ENCODE data around the gene CALHM1. TPM values are rescaled to one million over a fixed set of nuclear protein-coding genes. Genes with fewer than 3 reads are reported as not detected.

Gene CALHM1
- total RNA-seq, 1 donor from 2014 or later = not detected

GRCh38 chr10:103481974-103482531 is 23.4 kb upstream of the CALHM1 start:
- DNase-seq (ENCODE audit: low spot score) = no peak
- no peaks in the 10 kb centered on the region for H3K9me3 Mint-ChIP-seq (ENCODE audit: low read depth)
- H3K36me3 Mint-ChIP-seq (ENCODE audit: low read depth) = no peaks in the 10 kb centered on the region
- TF ChIP-seq CTCF (IDR thresholded peaks at IDR 0.05) = peak; percentile 82
- H3K4me1 Mint-ChIP-seq (ENCODE audit: low read depth) = peaks cover 3% of the 10 kb centered on the region
- peaks cover 6% of the 10 kb centered on the region for H3K27me3 Mint-ChIP-seq (ENCODE audit: low read depth)
- H3K4me3 Mint-ChIP-seq (ENCODE audit: unreplicated experiment) = no peak overlapping the region
- no peak overlapping the region for H3K27ac Mint-ChIP-seq (ENCODE audit: unreplicated experiment)

GRCh38 chr10:103480521-103480920 is 21.8 kb upstream of the CALHM1 start:
- no peak for DNase-seq (ENCODE audit: low spot score)
- Mint-ChIP-seq H3K4me1 (ENCODE audit: low read depth) (peaks cover 3% of the 10 kb centered on the region), H3K27ac (ENCODE audit: unreplicated experiment) (no peak overlapping the region), H3K36me3 (ENCODE audit: low read depth) (no peaks in the 10 kb centered on the region), H3K9me3 (ENCODE audit: low read depth) (no peaks in the 10 kb centered on the region), H3K27me3 (ENCODE audit: low read depth) (peaks cover 6% of the 10 kb centered on the region), H3K4me3 (ENCODE audit: unreplicated experiment) (no peak overlapping the region)
- TF ChIP-seq CTCF (IDR thresholded peaks at IDR 0.05) = no peak

GRCh38 chr10:103479135-103479534 is 20.4 kb upstream of the CALHM1 start, which contains the start of gene CALHM3:
Gene CALHM3 (minus strand): TSS chr10:103479240. CDS start chr10:103479032, 208 bp downstream.
- TF ChIP-seq CTCF (IDR thresholded peaks at IDR 0.05) = no peak
- H3K4me3 Mint-ChIP-seq (ENCODE audit: unreplicated experiment) = no peak within 1 kb of the TSS
- H3K4me1 Mint-ChIP-seq (ENCODE audit: low read depth) = peaks cover 3% of the 10 kb centered on the region
- no peak within 1 kb of the TSS for H3K27ac Mint-ChIP-seq (ENCODE audit: unreplicated experiment)
- H3K36me3 Mint-ChIP-seq (ENCODE audit: low read depth) = no peaks in the 10 kb centered on the region
- no peaks in the 10 kb centered on the region for H3K9me3 Mint-ChIP-seq (ENCODE audit: low read depth)
- H3K27me3 Mint-ChIP-seq (ENCODE audit: low read depth) = peaks cover 7% of the 10 kb centered on the region
- DNase-seq (ENCODE audit: low spot score) = no peak

- no peak for DNase-seq (ENCODE audit: low spot score)
- Mint-ChIP-seq H3K4me1 (ENCODE audit: low read depth) (peaks cover 3% of the 10 kb centered on the region), H3K36me3 (ENCODE audit: low read depth) (no peaks in the 10 kb centered on the region), H3K4me3 (ENCODE audit: unreplicated experiment) (no peak overlapping the region), H3K9me3 (ENCODE audit: low read depth) (no peaks in the 10 kb centered on the region), H3K27me3 (ENCODE audit: low read depth) (peaks cover 7% of the 10 kb centered on the region), H3K27ac (ENCODE audit: unreplicated experiment) (no peak overlapping the region)
- TF ChIP-seq CTCF (IDR thresholded peaks at IDR 0.05) = no peak
These were observed 20.0 kb upstream of the CALHM1 start for GRCh38 chr10:103478671-103479070.

GRCh38 chr10:103476046-103476768 is 17.5 kb upstream of the CALHM1 start:
- Mint-ChIP-seq H3K9me3 (ENCODE audit: low read depth) (no peaks in the 10 kb centered on the region), H3K4me3 (ENCODE audit: unreplicated experiment) (no peak overlapping the region), H3K4me1 (ENCODE audit: low read depth) (no peaks in the 10 kb centered on the region), H3K27ac (ENCODE audit: unreplicated experiment) (no peak overlapping the region), H3K36me3 (ENCODE audit: low read depth) (no peaks in the 10 kb centered on the region), H3K27me3 (ENCODE audit: low read depth) (peaks cover 7% of the 10 kb centered on the region)
- TF ChIP-seq CTCF (IDR thresholded peaks at IDR 0.05) = peak; percentile 29
- no peak for DNase-seq (ENCODE audit: low spot score)

Data from chondrocyte (in vitro differentiated cells).